Kidney epithelial cell (primary cell): ENCODE results near the gene DAO. TPM values are rescaled to one million over a fixed set of nuclear protein-coding genes. Genes with fewer than 3 reads are reported as not detected.

Experiments
- DNase-seq: peaks from one replicate; pipeline ENCODE4 v3.0.0-alpha.2; 2010; ENCODE audit warnings: low read depth
- H3K27me3 ChIP-seq: 2 replicates; pipeline ENCODE4 v1.6.0; 2011; ENCODE audit warnings: low read length; ENCODE audit not compliant: control insufficient read depth, insufficient read depth
- H3K36me3 ChIP-seq: 2 replicates; pipeline ENCODE4 v1.5.1; 2011; ENCODE audit warnings: low read length; ENCODE audit not compliant: control insufficient read depth, insufficient read depth
- H3K4me3 ChIP-seq: 2 replicates; pipeline ENCODE4 v1.5.1; 2011; ENCODE audit warnings: low read depth, mild to moderate bottlenecking, control low read depth, low read length
- total RNA-seq: library from RNA; depleted of rRNA; stranded (reverse); fragments of >200 nt; gene quantifications from 2 replicates; pipeline ENCODE4 v1.2.3, GENCODE V29; 2015
- TF ChIP-seq, protein P1 (sequence below): IDR thresholded peaks from 2 replicates; pipeline ENCODE4 v1.5.1; 2011; ENCODE audit warnings: mild to moderate bottlenecking, moderate library complexity, low read length, control low read depth, inconsistent platforms; ENCODE audit not compliant: insufficient read depth, poor library complexity, severe bottlenecking

The DAO gene
- total RNA-seq, 1 donor from 2014 or later, result not detected

GRCh38 chr12:108875682-108876361 lies 4.1 kb upstream of the DAO start:
- H3K4me3 ChIP-seq, result no peak overlapping the region
- H3K36me3 ChIP-seq, result no peaks in the 10 kb centered on the region
- TF ChIP-seq, protein P1, sequence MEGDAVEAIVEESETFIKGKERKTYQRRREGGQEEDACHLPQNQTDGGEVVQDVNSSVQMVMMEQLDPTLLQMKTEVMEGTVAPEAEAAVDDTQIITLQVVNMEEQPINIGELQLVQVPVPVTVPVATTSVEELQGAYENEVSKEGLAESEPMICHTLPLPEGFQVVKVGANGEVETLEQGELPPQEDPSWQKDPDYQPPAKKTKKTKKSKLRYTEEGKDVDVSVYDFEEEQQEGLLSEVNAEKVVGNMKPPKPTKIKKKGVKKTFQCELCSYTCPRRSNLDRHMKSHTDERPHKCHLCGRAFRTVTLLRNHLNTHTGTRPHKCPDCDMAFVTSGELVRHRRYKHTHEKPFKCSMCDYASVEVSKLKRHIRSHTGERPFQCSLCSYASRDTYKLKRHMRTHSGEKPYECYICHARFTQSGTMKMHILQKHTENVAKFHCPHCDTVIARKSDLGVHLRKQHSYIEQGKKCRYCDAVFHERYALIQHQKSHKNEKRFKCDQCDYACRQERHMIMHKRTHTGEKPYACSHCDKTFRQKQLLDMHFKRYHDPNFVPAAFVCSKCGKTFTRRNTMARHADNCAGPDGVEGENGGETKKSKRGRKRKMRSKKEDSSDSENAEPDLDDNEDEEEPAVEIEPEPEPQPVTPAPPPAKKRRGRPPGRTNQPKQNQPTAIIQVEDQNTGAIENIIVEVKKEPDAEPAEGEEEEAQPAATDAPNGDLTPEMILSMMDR, result no peak
- H3K27me3 ChIP-seq, result no peaks in the 10 kb centered on the region
- DNase-seq, result no peak

GRCh38 chr12:108876550-108876949 lies 3.3 kb upstream of the DAO start:
- TF ChIP-seq, protein P1, result no peak

GRCh38 chr12:108881953-108882352 lies 2.1 kb downstream of the DAO start:
- peak; percentile 25 for DNase-seq
- TF ChIP-seq, protein P1, result no peak
- no peaks in the 10 kb centered on the region for H3K36me3 ChIP-seq
- no peak overlapping the region for H3K4me3 ChIP-seq
- H3K27me3 ChIP-seq, result no peaks in the 10 kb centered on the region

More at GRCh38 chr12:108876550-108876949, 3.3 kb upstream of the DAO start:
- no peaks in the 10 kb centered on the region for H3K36me3 ChIP-seq
- DNase-seq, result no peak
- no peaks in the 10 kb centered on the region for H3K27me3 ChIP-seq
- no peak overlapping the region for H3K4me3 ChIP-seq

DNA sequence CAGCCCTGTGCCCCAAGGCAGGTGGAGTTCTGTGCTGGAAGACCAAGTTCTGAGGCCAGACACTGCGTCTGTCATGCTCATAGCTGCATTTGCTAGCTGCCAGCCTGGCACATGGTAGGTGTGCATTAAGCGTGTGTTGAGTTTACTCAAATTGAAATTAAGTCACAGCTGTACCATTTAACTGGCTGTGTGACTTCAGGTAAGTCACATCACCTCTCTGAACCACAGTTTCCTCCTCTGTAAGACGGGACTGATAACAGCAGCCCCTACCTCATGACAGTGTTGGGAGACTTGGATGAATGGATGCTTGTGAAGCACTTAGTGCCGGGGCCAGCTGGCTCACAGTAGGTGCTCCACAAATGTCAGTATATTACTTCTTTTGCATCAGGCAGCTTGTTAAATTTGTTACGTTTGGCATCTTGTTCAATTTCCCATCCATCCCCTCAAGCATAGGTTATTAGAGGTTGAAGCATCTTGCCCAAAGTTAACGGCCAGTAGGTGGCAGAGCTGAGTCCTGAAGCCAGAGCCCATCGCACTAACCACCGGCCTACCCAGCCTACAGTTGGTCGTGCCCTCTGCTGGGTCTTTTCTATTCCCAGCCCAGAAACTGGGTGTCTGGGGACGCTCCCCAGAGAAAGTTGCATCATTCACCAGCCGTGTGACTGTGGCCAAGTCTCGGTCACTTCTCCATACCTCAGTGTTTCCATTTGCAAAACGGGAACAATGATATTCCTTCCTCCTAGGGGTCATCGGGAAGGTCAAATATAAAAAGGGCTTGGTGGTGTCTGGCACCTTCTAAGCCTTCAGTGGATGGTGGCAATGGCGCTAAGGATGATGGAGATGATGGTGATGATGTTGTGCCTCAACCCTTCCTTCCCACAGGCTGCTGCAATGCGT lies 4.5 kb downstream of the DAO start:
- DNase-seq, result no peak
- H3K36me3 ChIP-seq, result no peaks in the 10 kb centered on the region
- H3K27me3 ChIP-seq, result no peaks in the 10 kb centered on the region
- TF ChIP-seq, protein P1, result peak; percentile 54
- no peak overlapping the region for H3K4me3 ChIP-seq

GRCh38 chr12:108886873-108887629 lies 7.2 kb downstream of the DAO start:
- DNase-seq, result no peak
- H3K36me3 ChIP-seq, result no peaks in the 10 kb centered on the region
- TF ChIP-seq, protein P1, result no peak
- H3K4me3 ChIP-seq, result no peak overlapping the region
- H3K27me3 ChIP-seq, result no peaks in the 10 kb centered on the region
